Measurements from ENCODE around the gene RITA1.

GRCh38 chr12:113167868-113168267, 17.7 kb upstream of the RITA1 start:
- TF ChIP-seq, protein P1, sequence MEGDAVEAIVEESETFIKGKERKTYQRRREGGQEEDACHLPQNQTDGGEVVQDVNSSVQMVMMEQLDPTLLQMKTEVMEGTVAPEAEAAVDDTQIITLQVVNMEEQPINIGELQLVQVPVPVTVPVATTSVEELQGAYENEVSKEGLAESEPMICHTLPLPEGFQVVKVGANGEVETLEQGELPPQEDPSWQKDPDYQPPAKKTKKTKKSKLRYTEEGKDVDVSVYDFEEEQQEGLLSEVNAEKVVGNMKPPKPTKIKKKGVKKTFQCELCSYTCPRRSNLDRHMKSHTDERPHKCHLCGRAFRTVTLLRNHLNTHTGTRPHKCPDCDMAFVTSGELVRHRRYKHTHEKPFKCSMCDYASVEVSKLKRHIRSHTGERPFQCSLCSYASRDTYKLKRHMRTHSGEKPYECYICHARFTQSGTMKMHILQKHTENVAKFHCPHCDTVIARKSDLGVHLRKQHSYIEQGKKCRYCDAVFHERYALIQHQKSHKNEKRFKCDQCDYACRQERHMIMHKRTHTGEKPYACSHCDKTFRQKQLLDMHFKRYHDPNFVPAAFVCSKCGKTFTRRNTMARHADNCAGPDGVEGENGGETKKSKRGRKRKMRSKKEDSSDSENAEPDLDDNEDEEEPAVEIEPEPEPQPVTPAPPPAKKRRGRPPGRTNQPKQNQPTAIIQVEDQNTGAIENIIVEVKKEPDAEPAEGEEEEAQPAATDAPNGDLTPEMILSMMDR (IDR thresholded peaks at IDR 0.05) = no peak
- TF ChIP-seq POLR2A (IDR thresholded peaks at IDR 0.05) = no peak

All from adrenal gland (tissue), 5 donors.